ENCODE measurements around the gene CNDP2.

CNDP2 gene

GRCh38 chr18:74457725-74458421 lies 38.3 kb upstream of the CNDP2 start:
- Histone ChIP-seq H3K4me2 (ENCODE audit: low read depth, low read length) (no peak overlapping the region), H3K27me3 (replicated peaks; ENCODE audit: insufficient read depth, low read length) (peaks cover 10% of the 10 kb centered on the region; the same call in 1 of the 2 replicates), H3K4me3 (ENCODE audit: low read length) (no peak overlapping the region)

GRCh38 chr18:74459889-74460288 lies 36.3 kb upstream of the CNDP2 start:
- H3K9ac ChIP-seq (ENCODE audit: low read length): no peak overlapping the region
- no peaks in the 10 kb centered on the region for H4K20me1 ChIP-seq (ENCODE audit: insufficient read depth, low read length)
- peaks cover 10% of the 10 kb centered on the region; the same call in 1 of the 2 replicates for H3K27me3 ChIP-seq (replicated peaks; ENCODE audit: insufficient read depth, low read length)
- no peak overlapping the region for H2AFZ ChIP-seq (ENCODE audit: low read length)
- H3F3A ChIP-seq (ENCODE audit: insufficient read depth, low read length): no peaks in the 10 kb centered on the region
- no peak overlapping the region for H3K4me3 ChIP-seq (ENCODE audit: low read length)
- H3K4me1 ChIP-seq (ENCODE audit: low read length): no peaks in the 10 kb centered on the region
- no peaks in the 10 kb centered on the region for H3K9me2 ChIP-seq (replicated peaks; ENCODE audit: insufficient read depth, low read length)
- H3K27ac ChIP-seq (ENCODE audit: low read length): no peak overlapping the region
- no peaks in the 10 kb centered on the region for H3K79me2 ChIP-seq (ENCODE audit: low read length)
- H3K4me2 ChIP-seq (ENCODE audit: low read depth, low read length): no peak overlapping the region
- no peaks in the 10 kb centered on the region for H3K36me3 ChIP-seq (replicated peaks; ENCODE audit: insufficient read depth, low read length)
- no peak for DNase-seq
- TF ChIP-seq EZH2 (optimal IDR thresholded peaks at IDR 0.05; ENCODE audit: low read depth, low read length) (no peak), EZH2phosphoT487 (IDR thresholded peaks at IDR 0.05; ENCODE audit: low read length) (no peak), CTCF (IDR thresholded peaks at IDR 0.05; ENCODE audit: low read length) (no peak; the same call in 1 of the 2 replicates)
- H3K9me3 ChIP-seq (replicated peaks; ENCODE audit: insufficient read depth, low read length): no peaks in the 10 kb centered on the region

More at GRCh38 chr18:74457725-74458421, 38.3 kb upstream of the CNDP2 start:
- Histone ChIP-seq H2AFZ (ENCODE audit: low read length) (no peak overlapping the region), H3K9me2 (replicated peaks; ENCODE audit: insufficient read depth, low read length) (no peaks in the 10 kb centered on the region), H3K4me1 (ENCODE audit: low read length) (no peaks in the 10 kb centered on the region), H4K20me1 (ENCODE audit: insufficient read depth, low read length) (no peaks in the 10 kb centered on the region), H3F3A (ENCODE audit: insufficient read depth, low read length) (no peaks in the 10 kb centered on the region), H3K36me3 (replicated peaks; ENCODE audit: insufficient read depth, low read length) (no peaks in the 10 kb centered on the region), H3K9me3 (replicated peaks; ENCODE audit: insufficient read depth, low read length) (no peaks in the 10 kb centered on the region), H3K9ac (ENCODE audit: low read length) (no peak overlapping the region), H3K27ac (ENCODE audit: low read length) (no peak overlapping the region), H3K79me2 (ENCODE audit: low read length) (no peaks in the 10 kb centered on the region)
- DNase-seq: no peak
- no peak for TF ChIP-seq EZH2 (optimal IDR thresholded peaks at IDR 0.05; ENCODE audit: low read depth, low read length)
- no peak for TF ChIP-seq CTCF (IDR thresholded peaks at IDR 0.05; ENCODE audit: low read length)
- no peak for TF ChIP-seq EZH2phosphoT487 (IDR thresholded peaks at IDR 0.05; ENCODE audit: low read length)

GRCh38 chr18:74460825-74461224 lies 35.3 kb upstream of the CNDP2 start:
- Histone ChIP-seq H3K27ac (ENCODE audit: low read length) (no peak overlapping the region), H3F3A (ENCODE audit: insufficient read depth, low read length) (no peaks in the 10 kb centered on the region), H3K4me3 (ENCODE audit: low read length) (no peak overlapping the region), H3K4me1 (ENCODE audit: low read length) (no peaks in the 10 kb centered on the region), H4K20me1 (ENCODE audit: insufficient read depth, low read length) (no peaks in the 10 kb centered on the region), H3K79me2 (ENCODE audit: low read length) (no peaks in the 10 kb centered on the region), H3K9me2 (replicated peaks; ENCODE audit: insufficient read depth, low read length) (no peaks in the 10 kb centered on the region), H3K9me3 (replicated peaks; ENCODE audit: insufficient read depth, low read length) (no peaks in the 10 kb centered on the region), H3K9ac (ENCODE audit: low read length) (no peak overlapping the region), H3K4me2 (ENCODE audit: low read depth, low read length) (no peak overlapping the region), H3K27me3 (replicated peaks; ENCODE audit: insufficient read depth, low read length) (peaks cover 10% of the 10 kb centered on the region; the same call in 1 of the 2 replicates), H2AFZ (ENCODE audit: low read length) (no peak overlapping the region), H3K36me3 (replicated peaks; ENCODE audit: insufficient read depth, low read length) (no peaks in the 10 kb centered on the region)
- no peak for TF ChIP-seq CTCF (IDR thresholded peaks at IDR 0.05; ENCODE audit: low read length)
- no peak for TF ChIP-seq EZH2phosphoT487 (IDR thresholded peaks at IDR 0.05; ENCODE audit: low read length)
- no peak for TF ChIP-seq EZH2 (optimal IDR thresholded peaks at IDR 0.05; ENCODE audit: low read depth, low read length)
- no peak for DNase-seq

Measured in MM.1S (cell line).